H1 (cell line): ENCODE results near the gene AGER. TPM values are rescaled to one million over a fixed set of nuclear protein-coding genes. Genes with fewer than 3 reads are reported as not detected.

ENCODE experiments used
- JUN ChIP-seq: IDR thresholded peaks from 2 replicates; pipeline ENCODE4 v1.6.1; 2011; ENCODE audit warnings: low read depth, mild to moderate bottlenecking, improper control_type of control experiment, low read length
- KDM4A ChIP-seq: IDR thresholded peaks from one replicate; pipeline ENCODE4 v1.7.1; 2012; ENCODE audit warnings: low read depth, mild to moderate bottlenecking, moderate library complexity, low read length, inconsistent platforms; ENCODE audit not compliant: severe bottlenecking
- NANOG ChIP-seq: IDR thresholded peaks from 2 replicates; pipeline ENCODE4 v1.6.1; 2011; ENCODE audit warnings: low read length, low read depth, mild to moderate bottlenecking, inconsistent platforms; ENCODE audit not compliant: insufficient read depth, poor library complexity, severe bottlenecking
- NRF1 ChIP-seq: IDR thresholded peaks from 2 replicates; pipeline ENCODE4 v1.6.1; 2011; ENCODE audit warnings: mild to moderate bottlenecking, low read depth, low read length, improper control_type of control experiment
- TEAD4 ChIP-seq: IDR thresholded peaks from 2 replicates; pipeline ENCODE4 v1.6.1; 2012; ENCODE audit warnings: low read depth, low read length, inconsistent platforms, mixed read lengths
- polyA plus RNA-seq, 7 experiments: library from polyadenylated mRNA; depleted of rRNA in 3 of 7; stranded (reverse) in 5 of 7; unstranded in 2 of 7; fragments of >200 nt in 5 of 7; fragments of 200-250 nt in 2 of 7; gene quantifications; 1 replicate in 5 of 7; 2 replicates in 1 of 7; 4 replicates in 1 of 7; pipeline versions ENCODE4 v1.2.1 to v1.2.3, GENCODE V29; 2011 to 2013; ENCODE audit warnings: missing spikeins in 2 of 7, mixed read lengths in 2 of 7
- total RNA-seq: library from RNA; stranded (reverse); fragmentation: NEBNext Ultra II Directional; extraction: Animal tissue kit (Norgen Biotek cat#: 25700); gene quantifications from 2 replicates; pipeline ENCODE4 v1.2.1, GENCODE V29; 2021
- TF ChIP-seq, protein P1 (sequence below): fragments of 300-600 bp; sonication (generic); IDR thresholded peaks from 2 replicates; pipeline ENCODE4 v1.7.1; 2012; ENCODE audit warnings: low read length, moderate library complexity, mild to moderate bottlenecking, inconsistent platforms; ENCODE audit not compliant: insufficient replicate concordance

The AGER gene
- total and polyA plus RNA-seq, 2 of the 8 experiments (the other 6 are each of a cell fraction or from before 2014, with no cell fraction given): 3.8 to 10.9 TPM

DNA sequence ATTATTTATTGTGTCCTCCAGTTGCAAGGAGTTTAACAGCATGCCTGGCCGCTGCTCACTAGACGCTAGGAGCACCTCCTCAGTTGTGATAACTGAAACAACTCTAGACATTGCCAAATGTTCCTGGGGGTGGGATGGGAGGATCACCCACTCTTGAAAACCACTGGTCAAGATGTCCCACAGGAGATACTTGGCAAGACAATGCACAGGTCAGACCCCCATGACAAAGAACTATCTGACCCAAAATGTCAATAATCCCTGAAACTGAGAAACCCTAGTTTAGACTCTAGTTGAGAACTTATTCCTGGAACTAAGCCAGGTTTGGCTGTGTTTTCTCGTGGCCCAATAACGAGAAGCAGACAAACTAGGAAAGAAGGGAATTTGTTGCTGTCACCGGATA, 44.5 kb downstream of the AGER start (continued):
- TF ChIP-seq, protein P1, sequence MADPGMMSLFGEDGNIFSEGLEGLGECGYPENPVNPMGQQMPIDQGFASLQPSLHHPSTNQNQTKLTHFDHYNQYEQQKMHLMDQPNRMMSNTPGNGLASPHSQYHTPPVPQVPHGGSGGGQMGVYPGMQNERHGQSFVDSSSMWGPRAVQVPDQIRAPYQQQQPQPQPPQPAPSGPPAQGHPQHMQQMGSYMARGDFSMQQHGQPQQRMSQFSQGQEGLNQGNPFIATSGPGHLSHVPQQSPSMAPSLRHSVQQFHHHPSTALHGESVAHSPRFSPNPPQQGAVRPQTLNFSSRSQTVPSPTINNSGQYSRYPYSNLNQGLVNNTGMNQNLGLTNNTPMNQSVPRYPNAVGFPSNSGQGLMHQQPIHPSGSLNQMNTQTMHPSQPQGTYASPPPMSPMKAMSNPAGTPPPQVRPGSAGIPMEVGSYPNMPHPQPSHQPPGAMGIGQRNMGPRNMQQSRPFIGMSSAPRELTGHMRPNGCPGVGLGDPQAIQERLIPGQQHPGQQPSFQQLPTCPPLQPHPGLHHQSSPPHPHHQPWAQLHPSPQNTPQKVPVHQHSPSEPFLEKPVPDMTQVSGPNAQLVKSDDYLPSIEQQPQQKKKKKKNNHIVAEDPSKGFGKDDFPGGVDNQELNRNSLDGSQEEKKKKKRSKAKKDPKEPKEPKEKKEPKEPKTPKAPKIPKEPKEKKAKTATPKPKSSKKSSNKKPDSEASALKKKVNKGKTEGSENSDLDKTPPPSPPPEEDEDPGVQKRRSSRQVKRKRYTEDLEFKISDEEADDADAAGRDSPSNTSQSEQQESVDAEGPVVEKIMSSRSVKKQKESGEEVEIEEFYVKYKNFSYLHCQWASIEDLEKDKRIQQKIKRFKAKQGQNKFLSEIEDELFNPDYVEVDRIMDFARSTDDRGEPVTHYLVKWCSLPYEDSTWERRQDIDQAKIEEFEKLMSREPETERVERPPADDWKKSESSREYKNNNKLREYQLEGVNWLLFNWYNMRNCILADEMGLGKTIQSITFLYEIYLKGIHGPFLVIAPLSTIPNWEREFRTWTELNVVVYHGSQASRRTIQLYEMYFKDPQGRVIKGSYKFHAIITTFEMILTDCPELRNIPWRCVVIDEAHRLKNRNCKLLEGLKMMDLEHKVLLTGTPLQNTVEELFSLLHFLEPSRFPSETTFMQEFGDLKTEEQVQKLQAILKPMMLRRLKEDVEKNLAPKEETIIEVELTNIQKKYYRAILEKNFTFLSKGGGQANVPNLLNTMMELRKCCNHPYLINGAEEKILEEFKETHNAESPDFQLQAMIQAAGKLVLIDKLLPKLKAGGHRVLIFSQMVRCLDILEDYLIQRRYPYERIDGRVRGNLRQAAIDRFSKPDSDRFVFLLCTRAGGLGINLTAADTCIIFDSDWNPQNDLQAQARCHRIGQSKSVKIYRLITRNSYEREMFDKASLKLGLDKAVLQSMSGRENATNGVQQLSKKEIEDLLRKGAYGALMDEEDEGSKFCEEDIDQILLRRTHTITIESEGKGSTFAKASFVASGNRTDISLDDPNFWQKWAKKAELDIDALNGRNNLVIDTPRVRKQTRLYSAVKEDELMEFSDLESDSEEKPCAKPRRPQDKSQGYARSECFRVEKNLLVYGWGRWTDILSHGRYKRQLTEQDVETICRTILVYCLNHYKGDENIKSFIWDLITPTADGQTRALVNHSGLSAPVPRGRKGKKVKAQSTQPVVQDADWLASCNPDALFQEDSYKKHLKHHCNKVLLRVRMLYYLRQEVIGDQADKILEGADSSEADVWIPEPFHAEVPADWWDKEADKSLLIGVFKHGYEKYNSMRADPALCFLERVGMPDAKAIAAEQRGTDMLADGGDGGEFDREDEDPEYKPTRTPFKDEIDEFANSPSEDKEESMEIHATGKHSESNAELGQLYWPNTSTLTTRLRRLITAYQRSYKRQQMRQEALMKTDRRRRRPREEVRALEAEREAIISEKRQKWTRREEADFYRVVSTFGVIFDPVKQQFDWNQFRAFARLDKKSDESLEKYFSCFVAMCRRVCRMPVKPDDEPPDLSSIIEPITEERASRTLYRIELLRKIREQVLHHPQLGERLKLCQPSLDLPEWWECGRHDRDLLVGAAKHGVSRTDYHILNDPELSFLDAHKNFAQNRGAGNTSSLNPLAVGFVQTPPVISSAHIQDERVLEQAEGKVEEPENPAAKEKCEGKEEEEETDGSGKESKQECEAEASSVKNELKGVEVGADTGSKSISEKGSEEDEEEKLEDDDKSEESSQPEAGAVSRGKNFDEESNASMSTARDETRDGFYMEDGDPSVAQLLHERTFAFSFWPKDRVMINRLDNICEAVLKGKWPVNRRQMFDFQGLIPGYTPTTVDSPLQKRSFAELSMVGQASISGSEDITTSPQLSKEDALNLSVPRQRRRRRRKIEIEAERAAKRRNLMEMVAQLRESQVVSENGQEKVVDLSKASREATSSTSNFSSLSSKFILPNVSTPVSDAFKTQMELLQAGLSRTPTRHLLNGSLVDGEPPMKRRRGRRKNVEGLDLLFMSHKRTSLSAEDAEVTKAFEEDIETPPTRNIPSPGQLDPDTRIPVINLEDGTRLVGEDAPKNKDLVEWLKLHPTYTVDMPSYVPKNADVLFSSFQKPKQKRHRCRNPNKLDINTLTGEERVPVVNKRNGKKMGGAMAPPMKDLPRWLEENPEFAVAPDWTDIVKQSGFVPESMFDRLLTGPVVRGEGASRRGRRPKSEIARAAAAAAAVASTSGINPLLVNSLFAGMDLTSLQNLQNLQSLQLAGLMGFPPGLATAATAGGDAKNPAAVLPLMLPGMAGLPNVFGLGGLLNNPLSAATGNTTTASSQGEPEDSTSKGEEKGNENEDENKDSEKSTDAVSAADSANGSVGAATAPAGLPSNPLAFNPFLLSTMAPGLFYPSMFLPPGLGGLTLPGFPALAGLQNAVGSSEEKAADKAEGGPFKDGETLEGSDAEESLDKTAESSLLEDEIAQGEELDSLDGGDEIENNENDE: no peak
- no peak for TF ChIP-seq NRF1
- no peak for TF ChIP-seq TEAD4
- TF ChIP-seq JUN: no peak
- no peak for TF ChIP-seq NANOG
- TF ChIP-seq KDM4A: no peak
- TF ChIP-seq, all 59 proteins: peak for 0
